Ecto neural progenitor cell (in vitro differentiated cells): ENCODE results near the gene SLC25A53.
"Not testable (repeated sequence)": the region's sequence is repeated elsewhere in the genome, so short reads cannot be mapped to it uniquely, and the experiment has no call there.

Source experiments
- DNase-seq: peaks from one replicate; pipeline ENCODE4 v3.0.0-alpha.2; 2018; ENCODE audit warnings: low spot score

SLC25A53 gene

GRCh38 chrX:104075778-104076445 lies 80.9 kb downstream of the SLC25A53 start, which contains the start of gene TMSB15C:
TMSB15C (minus strand) TSS chrX:104076236.
- not testable (repeated sequence) for DNase-seq

- DNase-seq: not testable (repeated sequence)
Measured at GRCh38 chrX:104062636-104063035, 94.2 kb downstream of the SLC25A53 start.

- not testable (repeated sequence) for DNase-seq
Measured at GRCh38 chrX:104054956-104055355, 101.9 kb downstream of the SLC25A53 start.
